AG10803 (cell line): Measurements from ENCODE around the gene SERPINB5.

Source experiments
- DNase-seq: peaks from one replicate; pipeline ENCODE4 v3.0.0; 2010; ENCODE audit warnings: low read depth
- H3K4me3 ChIP-seq: 2 replicates; pipeline ENCODE4 v1.5.1; 2011; ENCODE audit warnings: mild to moderate bottlenecking, low read length, control low read depth
- TF ChIP-seq, protein P1 (sequence below): conservative IDR thresholded peaks from 2 replicates; pipeline ENCODE4 v1.5.1; 2011; ENCODE audit warnings: mild to moderate bottlenecking, low read length, control low read depth, inconsistent platforms

The SERPINB5 gene

DNA sequence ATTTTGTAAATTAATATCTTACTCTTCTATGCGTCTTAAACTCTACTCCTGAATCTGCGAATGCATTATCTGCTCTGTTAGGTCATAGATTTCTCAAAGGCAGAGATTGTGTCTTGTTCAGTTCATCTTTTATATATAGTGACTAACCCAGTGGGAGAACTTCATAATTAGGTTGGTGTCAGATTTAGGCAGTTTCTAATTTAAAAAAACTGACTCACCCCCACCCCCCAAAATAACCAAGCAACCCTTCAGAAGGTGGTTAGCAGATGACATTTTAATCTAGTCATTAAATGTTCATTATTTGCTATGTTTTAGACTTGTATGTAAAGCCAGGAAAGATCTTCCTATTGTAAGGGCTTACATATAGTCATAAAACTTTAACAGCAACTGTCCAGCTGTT, 75.8 kb downstream of the SERPINB5 start:
- no peak for DNase-seq
- TF ChIP-seq, protein P1, sequence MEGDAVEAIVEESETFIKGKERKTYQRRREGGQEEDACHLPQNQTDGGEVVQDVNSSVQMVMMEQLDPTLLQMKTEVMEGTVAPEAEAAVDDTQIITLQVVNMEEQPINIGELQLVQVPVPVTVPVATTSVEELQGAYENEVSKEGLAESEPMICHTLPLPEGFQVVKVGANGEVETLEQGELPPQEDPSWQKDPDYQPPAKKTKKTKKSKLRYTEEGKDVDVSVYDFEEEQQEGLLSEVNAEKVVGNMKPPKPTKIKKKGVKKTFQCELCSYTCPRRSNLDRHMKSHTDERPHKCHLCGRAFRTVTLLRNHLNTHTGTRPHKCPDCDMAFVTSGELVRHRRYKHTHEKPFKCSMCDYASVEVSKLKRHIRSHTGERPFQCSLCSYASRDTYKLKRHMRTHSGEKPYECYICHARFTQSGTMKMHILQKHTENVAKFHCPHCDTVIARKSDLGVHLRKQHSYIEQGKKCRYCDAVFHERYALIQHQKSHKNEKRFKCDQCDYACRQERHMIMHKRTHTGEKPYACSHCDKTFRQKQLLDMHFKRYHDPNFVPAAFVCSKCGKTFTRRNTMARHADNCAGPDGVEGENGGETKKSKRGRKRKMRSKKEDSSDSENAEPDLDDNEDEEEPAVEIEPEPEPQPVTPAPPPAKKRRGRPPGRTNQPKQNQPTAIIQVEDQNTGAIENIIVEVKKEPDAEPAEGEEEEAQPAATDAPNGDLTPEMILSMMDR, result no peak
- H3K4me3 ChIP-seq, result no peak overlapping the region

DNA sequence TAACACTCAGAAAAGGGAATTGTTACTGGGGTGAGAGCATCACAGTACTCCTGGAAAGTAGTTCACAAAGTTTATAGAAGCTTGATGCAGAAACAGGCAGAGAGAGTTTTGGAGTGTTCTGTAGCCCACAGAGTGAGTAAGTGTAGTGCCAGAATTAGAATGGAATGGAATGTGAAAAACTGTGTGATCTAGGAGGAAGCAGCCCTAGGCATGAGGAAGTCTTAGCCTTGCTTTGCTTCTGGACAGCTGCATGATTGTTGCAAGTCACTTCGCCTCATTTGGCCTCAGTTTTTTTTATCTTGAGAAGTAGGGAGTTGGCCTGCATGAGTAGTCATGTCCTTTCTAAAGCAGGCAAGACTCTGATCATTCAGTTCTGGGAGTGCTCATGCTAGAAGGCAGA, 76.3 kb downstream of the SERPINB5 start:
- peak; percentile 96 for DNase-seq
- no peak overlapping the region for H3K4me3 ChIP-seq
- TF ChIP-seq, protein P1, result no peak
